Measurements from ENCODE around the gene GABRE. TPM values are rescaled to one million over a fixed set of nuclear protein-coding genes. Genes with fewer than 3 reads are reported as not detected.

GABRE gene, protein sequence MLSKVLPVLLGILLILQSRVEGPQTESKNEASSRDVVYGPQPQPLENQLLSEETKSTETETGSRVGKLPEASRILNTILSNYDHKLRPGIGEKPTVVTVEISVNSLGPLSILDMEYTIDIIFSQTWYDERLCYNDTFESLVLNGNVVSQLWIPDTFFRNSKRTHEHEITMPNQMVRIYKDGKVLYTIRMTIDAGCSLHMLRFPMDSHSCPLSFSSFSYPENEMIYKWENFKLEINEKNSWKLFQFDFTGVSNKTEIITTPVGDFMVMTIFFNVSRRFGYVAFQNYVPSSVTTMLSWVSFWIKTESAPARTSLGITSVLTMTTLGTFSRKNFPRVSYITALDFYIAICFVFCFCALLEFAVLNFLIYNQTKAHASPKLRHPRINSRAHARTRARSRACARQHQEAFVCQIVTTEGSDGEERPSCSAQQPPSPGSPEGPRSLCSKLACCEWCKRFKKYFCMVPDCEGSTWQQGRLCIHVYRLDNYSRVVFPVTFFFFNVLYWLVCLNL
- 0.12 TPM for total RNA-seq (2013)
- polyA plus RNA-seq = not detected
- 0.69 and 1.7 TPM in 2 replicates for polyA minus RNA-seq
- total RNA-seq = 0 to 0.69 (median 0.05) reads per million in 11 experiments

DNA sequence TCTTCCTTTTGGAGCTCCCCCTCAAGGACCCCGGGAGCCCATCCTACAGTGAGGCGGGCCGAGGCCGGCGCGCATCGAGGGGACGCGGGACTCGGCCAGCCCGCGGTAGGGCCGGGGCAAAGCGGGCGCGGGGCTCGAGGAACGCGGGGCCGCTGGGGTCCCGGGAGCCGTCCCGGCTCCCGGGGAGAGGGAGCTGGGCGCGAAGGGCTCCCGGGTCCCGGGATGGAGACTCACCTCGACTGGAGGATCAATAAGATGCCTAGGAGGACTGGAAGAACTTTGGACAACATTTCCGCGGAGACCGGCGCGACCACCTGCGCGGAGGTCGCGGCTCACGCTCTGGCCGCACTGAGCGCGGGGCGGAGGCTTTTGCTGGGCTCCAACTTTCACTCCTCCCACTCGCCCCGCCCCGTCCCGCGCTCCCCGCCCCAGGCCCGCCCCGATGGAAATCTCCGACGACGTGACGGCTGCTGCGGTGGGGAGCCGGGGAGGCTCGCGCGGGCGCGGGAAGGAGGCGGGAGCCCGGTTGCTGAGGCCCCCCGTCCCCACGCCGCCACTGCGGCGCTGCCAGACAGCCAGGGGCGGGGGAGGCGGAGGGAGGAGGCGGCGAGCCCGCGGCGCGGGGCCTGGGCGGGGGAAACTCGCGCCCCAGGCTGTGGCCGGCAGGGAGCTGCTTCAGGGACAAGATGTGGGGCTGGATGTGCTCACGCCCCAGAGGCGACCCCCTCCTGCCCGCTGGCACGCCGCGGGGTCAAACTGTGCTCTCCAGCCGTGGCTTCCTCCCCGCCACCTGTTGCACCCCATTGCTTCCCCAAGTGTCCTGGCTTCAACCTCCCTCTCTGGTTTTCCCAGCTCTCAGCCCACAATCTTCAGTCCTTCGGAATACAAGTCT, at the start of gene GABRE:
GABRE (minus strand) TSS at position 341 of the 892 bp plus-strand sequence; CDS start at position 290, 51 bp downstream.
- no peak within 1 kb of the TSS for H2AFZ ChIP-seq (ENCODE audit: insufficient read depth, low read depth, low read length, poor library complexity, severe bottlenecking)
- Mint-ChIP-seq H3K27me3 (ENCODE audit: low read depth in 3 of 3) (peaks cover 21 to 33% (median 32%) of the 10 kb centered on the region in 3 donors), H3K27ac (no peak within 1 kb of the TSS), H3K4me1 (no peaks in the 10 kb centered on the region), H3K4me3 (peak within 1 kb of the TSS in 1 of 2 donors; percentile 76), H3K36me3 (no peaks in the 10 kb centered on the region), H3K9me3 (peaks cover 0 to 14% (median 1%) of the 10 kb centered on the region in 7 donors)
- no peaks in the 10 kb centered on the region for H3K9me3 ChIP-seq (replicated peaks in 1 of 2; ENCODE audit: control insufficient read depth in 1 of 2, insufficient read depth in 1 of 2, low read length in 2 of 2)
- intact Hi-C loops (cut with micrococcal nuclease) = no loop called here
- H3K4me2 ChIP-seq (replicated peaks; ENCODE audit: extremely low read depth, low read length, poor library complexity, severe bottlenecking) = no peak within 1 kb of the TSS
- no peaks in the 10 kb centered on the region for H4K20me1 ChIP-seq (ENCODE audit: insufficient read depth, low read length)
- TF ChIP-seq CTCF (IDR thresholded peaks at IDR 0.05) = no peak
- DNase-seq = no peak
- no peaks in the 10 kb centered on the region for H3K36me3 ChIP-seq (replicated peaks in 1 of 2; ENCODE audit: control insufficient read depth in 1 of 2, insufficient read depth in 2 of 2, low read length in 2 of 2)
- no peak within 1 kb of the TSS for H3K9ac ChIP-seq (ENCODE audit: insufficient read depth, low read length, poor library complexity, severe bottlenecking)
- H3K27ac ChIP-seq (ENCODE audit: low read depth in 1 of 2, low read length in 2 of 2) = no peak within 1 kb of the TSS
- H3K4me3 ChIP-seq (replicated peaks in 1 of 3; ENCODE audit: low read depth in 2 of 3, low read length in 3 of 3) = no peak within 1 kb of the TSS
- H3K4me1 ChIP-seq (ENCODE audit: control insufficient read depth in 1 of 2, insufficient read depth in 2 of 2, low read length in 2 of 2) = no peaks in the 10 kb centered on the region
- 2% methylated on average over 45 of the region's 90 CpGs for WGBS (ENCODE audit: insufficient coverage)
- no peaks in the 10 kb centered on the region for H3K79me2 ChIP-seq (ENCODE audit: insufficient read depth, low read length)
- peaks cover 2 to 20% of the 10 kb centered on the region in 2 donors for H3K27me3 ChIP-seq (ENCODE audit: control insufficient read depth in 2 of 2, insufficient read depth in 2 of 2, low read length in 2 of 2)

DNA sequence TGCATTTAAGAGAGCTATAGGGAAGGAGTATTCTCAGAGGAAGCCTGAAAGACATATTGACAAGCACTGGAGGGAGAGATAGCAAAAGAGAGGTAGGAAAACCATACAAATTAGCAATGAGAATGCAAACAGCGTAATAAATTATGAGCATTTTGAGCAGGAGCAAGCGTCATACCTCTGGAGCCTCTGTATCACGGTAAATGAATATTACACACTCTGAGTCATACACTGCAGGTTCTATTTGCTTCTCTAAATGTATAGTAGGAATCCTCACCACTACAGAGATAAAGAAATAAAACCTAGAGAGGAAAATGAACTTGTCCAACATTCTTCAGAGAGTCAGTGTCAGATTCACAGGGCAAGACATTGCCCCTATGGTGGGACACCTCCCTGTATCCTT, 46.4 kb upstream of the GABRE start:
- intact Hi-C loops (cut with micrococcal nuclease) = no loop called here
- no peaks in the 10 kb centered on the region for H3K4me1 ChIP-seq (ENCODE audit: control insufficient read depth in 1 of 2, insufficient read depth in 2 of 2, low read length in 2 of 2)
- DNase-seq = no peak
- H3K36me3 ChIP-seq (replicated peaks in 1 of 2; ENCODE audit: control insufficient read depth in 1 of 2, insufficient read depth in 2 of 2, low read length in 2 of 2) = no peaks in the 10 kb centered on the region
- H3K4me2 ChIP-seq (replicated peaks; ENCODE audit: extremely low read depth, low read length, poor library complexity, severe bottlenecking) = no peak overlapping the region
- H3K27ac Mint-ChIP-seq = no peak overlapping the region
- H3K27me3 Mint-ChIP-seq (ENCODE audit: low read depth in 3 of 3) = no peaks in the 10 kb centered on the region
- no peaks in the 10 kb centered on the region for H3K36me3 Mint-ChIP-seq
- H2AFZ ChIP-seq (ENCODE audit: insufficient read depth, low read depth, low read length, poor library complexity, severe bottlenecking) = no peak overlapping the region
- no peak overlapping the region for H3K4me3 Mint-ChIP-seq
- TF ChIP-seq CTCF (IDR thresholded peaks at IDR 0.05) = no peak
- H3K9ac ChIP-seq (ENCODE audit: insufficient read depth, low read length, poor library complexity, severe bottlenecking) = no peak overlapping the region
- H3K27me3 ChIP-seq (ENCODE audit: control insufficient read depth in 2 of 2, insufficient read depth in 2 of 2, low read length in 2 of 2) = no peaks in the 10 kb centered on the region
- no peak overlapping the region for H3K4me3 ChIP-seq (replicated peaks in 1 of 3; ENCODE audit: low read depth in 2 of 3, low read length in 3 of 3)
- no peaks in the 10 kb centered on the region for H4K20me1 ChIP-seq (ENCODE audit: insufficient read depth, low read length)
- H3K4me1 Mint-ChIP-seq = no peaks in the 10 kb centered on the region
- no peak overlapping the region for H3K27ac ChIP-seq (ENCODE audit: low read depth in 1 of 2, low read length in 2 of 2)
- peaks cover 0 to 7% (median 0%) of the 10 kb centered on the region in 7 donors for H3K9me3 Mint-ChIP-seq
- no CpG with 5 or more reads among the region's 3 CpGs for WGBS (ENCODE audit: insufficient coverage)
- no peaks in the 10 kb centered on the region for H3K9me3 ChIP-seq (replicated peaks in 1 of 2; ENCODE audit: control insufficient read depth in 1 of 2, insufficient read depth in 1 of 2, low read length in 2 of 2)
- no peaks in the 10 kb centered on the region for H3K79me2 ChIP-seq (ENCODE audit: insufficient read depth, low read length)

Measured in CD14-positive monocyte (primary cell).